22Rv1 (cell line): ENCODE measurements around the gene FHIT.

ENCODE experiments used
- ZFX ChIP-seq: fragments of 450-650 bp; IDR thresholded peaks from 2 replicates; pipeline ENCODE4 v1.6.1; 2017; ENCODE audit warnings: antibody characterized with exemption, borderline replicate concordance
- TF ChIP-seq, protein P1 (sequence below): fragments of 450-650 bp; IDR thresholded peaks from 2 replicates; pipeline ENCODE4 v1.5.1; 2017; ENCODE audit warnings: mild to moderate bottlenecking

DNA sequence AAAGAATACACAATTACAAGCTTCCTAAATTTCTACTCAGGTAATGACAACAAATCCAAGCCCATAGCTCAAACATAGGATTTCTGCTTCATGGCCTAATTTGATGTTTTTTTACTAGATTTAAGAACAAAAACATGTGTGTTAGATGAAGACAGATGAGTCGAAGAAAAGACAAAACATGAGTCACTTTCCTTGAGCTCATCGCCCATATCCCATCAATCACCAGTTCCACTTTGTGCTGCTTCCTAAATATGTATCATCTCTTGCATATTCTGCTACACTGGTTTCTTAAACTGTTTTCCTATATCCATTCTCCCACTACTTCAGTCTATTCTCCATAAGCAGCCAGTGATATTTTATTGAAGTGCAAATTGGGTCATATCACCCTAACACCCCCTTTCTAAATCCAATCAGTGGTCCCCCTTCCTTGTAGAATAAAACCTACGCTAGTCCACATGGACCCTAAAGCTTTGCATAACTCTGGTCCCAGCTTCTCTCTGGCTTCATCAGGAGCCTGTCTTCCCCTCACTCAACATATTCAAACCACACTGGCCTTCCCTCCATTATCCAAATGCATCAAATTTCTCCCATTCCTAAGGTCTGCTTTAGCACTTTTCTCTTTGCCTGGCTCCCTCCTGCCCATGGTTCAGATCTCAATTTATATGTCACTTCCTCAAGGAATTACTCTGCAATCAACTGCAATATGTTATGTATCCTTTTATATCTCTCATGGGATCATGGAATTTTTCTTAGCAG is 1033.9 kb downstream of the FHIT start:
- TF ChIP-seq, protein P1, sequence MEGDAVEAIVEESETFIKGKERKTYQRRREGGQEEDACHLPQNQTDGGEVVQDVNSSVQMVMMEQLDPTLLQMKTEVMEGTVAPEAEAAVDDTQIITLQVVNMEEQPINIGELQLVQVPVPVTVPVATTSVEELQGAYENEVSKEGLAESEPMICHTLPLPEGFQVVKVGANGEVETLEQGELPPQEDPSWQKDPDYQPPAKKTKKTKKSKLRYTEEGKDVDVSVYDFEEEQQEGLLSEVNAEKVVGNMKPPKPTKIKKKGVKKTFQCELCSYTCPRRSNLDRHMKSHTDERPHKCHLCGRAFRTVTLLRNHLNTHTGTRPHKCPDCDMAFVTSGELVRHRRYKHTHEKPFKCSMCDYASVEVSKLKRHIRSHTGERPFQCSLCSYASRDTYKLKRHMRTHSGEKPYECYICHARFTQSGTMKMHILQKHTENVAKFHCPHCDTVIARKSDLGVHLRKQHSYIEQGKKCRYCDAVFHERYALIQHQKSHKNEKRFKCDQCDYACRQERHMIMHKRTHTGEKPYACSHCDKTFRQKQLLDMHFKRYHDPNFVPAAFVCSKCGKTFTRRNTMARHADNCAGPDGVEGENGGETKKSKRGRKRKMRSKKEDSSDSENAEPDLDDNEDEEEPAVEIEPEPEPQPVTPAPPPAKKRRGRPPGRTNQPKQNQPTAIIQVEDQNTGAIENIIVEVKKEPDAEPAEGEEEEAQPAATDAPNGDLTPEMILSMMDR: no peak
- no peak for TF ChIP-seq ZFX
